Body of pancreas (tissue), 4 donors: ENCODE data around the gene OR14C36. TPM values are rescaled to one million over a fixed set of nuclear protein-coding genes. Genes with fewer than 3 reads are reported as not detected.

Experiments used
- ATAC-seq: fragments of 150-250 bp; one replicate; pipeline ENCODE4 v1.9.1; 2016
- DNase-seq, 4 donors: peaks; one replicate each; pipeline ENCODE4 v3.0.0-alpha.2; 2019
- H3K27ac ChIP-seq, 4 donors: fragments of 200-600 bp; sonication (generic); 1 replicate in 3 of 4; 2 replicates in 1 of 4; pipeline versions ENCODE4 v1.5.1 to v1.6.1; 2016 to 2019; ENCODE audit warnings: mild to moderate bottlenecking in 1 of 4, mixed read lengths in 1 of 4, moderate library complexity in 1 of 4
- H3K27me3 ChIP-seq, 2 donors: fragments of 200-600 bp; sonication (generic); one replicate each; pipeline ENCODE4 v1.6.0; 2016; ENCODE audit warnings: mild to moderate bottlenecking in 1 of 2
- H3K36me3 ChIP-seq, 2 donors: fragments of 200-600 bp; sonication (generic); replicated peaks in 1 of 2; 2 replicates each; pipeline ENCODE4 v1.5.1; 2016; ENCODE audit warnings: low read depth in 2 of 2; ENCODE audit not compliant: insufficient read depth in 1 of 2
- H3K4me1 ChIP-seq: fragments of 200-600 bp; sonication (generic); one replicate; pipeline ENCODE4 v1.6.0; 2016
- H3K4me3 ChIP-seq, 2 donors: fragments of 200-600 bp; sonication (generic); 1 replicate in 1 of 2; 2 replicates in 1 of 2; pipeline ENCODE4 v1.5.1; 2016 to 2019
- H3K9me3 ChIP-seq, 3 donors: fragments of 200-600 bp; sonication (generic); 1 replicate in 2 of 3; 2 replicates in 1 of 3; pipeline ENCODE4 v1.5.1; 2016
- CTCF ChIP-seq, 7 experiments: fragments of 450-650 bp in 4 of 7; fragments of 200-600 bp in 3 of 7; sonication (generic) in 3 of 7; IDR thresholded peaks; one replicate each; pipeline ENCODE4 v1.5.1; 2016 to 2019; ENCODE audit warnings: antibody characterized with exemption in 7 of 7
- POLR2A ChIP-seq, 3 donors: fragments of 450-650 bp; IDR thresholded peaks; one replicate each; pipeline ENCODE4 v1.6.1; 2016; ENCODE audit warnings: antibody characterized with exemption in 3 of 3, mild to moderate bottlenecking in 2 of 3
- WGBS, 2 donors: methylation state at CpG; one replicate each; pipeline ENCODE4 v1.1.5; 2017; 5-methylcytosine and 5-hydroxymethylcytosine counted together
- intact Hi-C: fragments of 100-400 bp; cut with DNase I; formaldehyde crosslinking; loops from one replicate; pipeline ENCODE4 v1.15.1; 2023
- total RNA-seq, 2 donors: library from RNA; depleted of rRNA; stranded (reverse); fragments of >200 nt; gene quantifications; one replicate each; pipeline ENCODE4 v1.1.0, GENCODE V29; 2016

OR14C36 gene
- total RNA-seq, 2 donors from 2014 or later: not detected

GRCh38 chr1:248372394-248372793 is 23.8 kb downstream of the OR14C36 start:
- TF ChIP-seq POLR2A (IDR thresholded peaks at IDR 0.05): no peak
- no peaks in the 10 kb centered on the region for H3K36me3 ChIP-seq
- ATAC-seq (no peak), DNase-seq (no peak)
- H3K27me3 ChIP-seq: no peaks in the 10 kb centered on the region
- no peak overlapping the region for H3K27ac ChIP-seq
- no peak overlapping the region for H3K4me3 ChIP-seq
- intact Hi-C loops: no loop called here
- H3K9me3 ChIP-seq: no peaks in the 10 kb centered on the region
- no peaks in the 10 kb centered on the region for H3K4me1 ChIP-seq
- 55 to 57% methylated on average over 5 of the region's 5 CpGs for WGBS, 2 donors

GRCh38 chr1:248373761-248374160 is 25.2 kb downstream of the OR14C36 start:
- no peak overlapping the region for H3K27ac ChIP-seq
- intact Hi-C loops: no loop called here
- H3K36me3 ChIP-seq: no peaks in the 10 kb centered on the region
- H3K4me1 ChIP-seq: no peaks in the 10 kb centered on the region
- no peak for DNase-seq
- no peaks in the 10 kb centered on the region for H3K27me3 ChIP-seq
- 63 to 71% methylated on average over 4 of the region's 4 CpGs for WGBS, 2 donors
- H3K9me3 ChIP-seq: no peaks in the 10 kb centered on the region
- TF ChIP-seq CTCF (IDR thresholded peaks at IDR 0.05): no peak
- TF ChIP-seq POLR2A (IDR thresholded peaks at IDR 0.05): no peak
- H3K4me3 ChIP-seq: no peak overlapping the region
- no peak for ATAC-seq

- Histone ChIP-seq H3K4me1 (no peaks in the 10 kb centered on the region), H3K27me3 (no peaks in the 10 kb centered on the region), H3K9me3 (no peaks in the 10 kb centered on the region), H3K36me3 (no peaks in the 10 kb centered on the region), H3K4me3 (no peak within 1 kb of the TSS), H3K27ac (no peak within 1 kb of the TSS)
- TF ChIP-seq POLR2A (IDR thresholded peaks at IDR 0.05) (no peak), CTCF (IDR thresholded peaks at IDR 0.05) (no peak)
- intact Hi-C loops: no loop called here
- no peak for DNase-seq
- no peak for ATAC-seq
Measured at GRCh38 chr1:248375446-248375845, 26.9 kb downstream of the OR14C36 start, which contains the start of gene OR2T6. Gene OR2T6 (plus strand): TSS chr1:248375746. CDS start chr1:248387609, 11,863 bp downstream.

- no peak for TF ChIP-seq POLR2A (IDR thresholded peaks at IDR 0.05)
- TF ChIP-seq CTCF (IDR thresholded peaks at IDR 0.05): no peak
- Histone ChIP-seq H3K27me3 (no peaks in the 10 kb centered on the region), H3K36me3 (no peaks in the 10 kb centered on the region), H3K4me1 (no peaks in the 10 kb centered on the region), H3K9me3 (no peaks in the 10 kb centered on the region), H3K27ac (no peak overlapping the region), H3K4me3 (no peak overlapping the region)
- no peak for ATAC-seq
- no peak for DNase-seq
- WGBS, 2 donors: 49 to 57% methylated on average over 3 of the region's 3 CpGs
- intact Hi-C loops: no loop called here
Measured at GRCh38 chr1:248376916-248377315, 28.3 kb downstream of the OR14C36 start.

GRCh38 chr1:248380854-248381253 is 32.3 kb downstream of the OR14C36 start:
- no peak overlapping the region for H3K4me3 ChIP-seq
- intact Hi-C loops: no loop called here
- no peaks in the 10 kb centered on the region for H3K9me3 ChIP-seq
- no peaks in the 10 kb centered on the region for H3K4me1 ChIP-seq
- no peaks in the 10 kb centered on the region for H3K27me3 ChIP-seq
- no peak for DNase-seq
- no peak for ATAC-seq
- H3K27ac ChIP-seq: no peak overlapping the region
- no peaks in the 10 kb centered on the region for H3K36me3 ChIP-seq
- TF ChIP-seq CTCF (IDR thresholded peaks at IDR 0.05): no peak
- TF ChIP-seq POLR2A (IDR thresholded peaks at IDR 0.05): no peak
- WGBS, 2 donors: 73 to 82% methylated on average over 3 of the region's 3 CpGs
